ENCODE results near the gene UBR2.

DNA sequence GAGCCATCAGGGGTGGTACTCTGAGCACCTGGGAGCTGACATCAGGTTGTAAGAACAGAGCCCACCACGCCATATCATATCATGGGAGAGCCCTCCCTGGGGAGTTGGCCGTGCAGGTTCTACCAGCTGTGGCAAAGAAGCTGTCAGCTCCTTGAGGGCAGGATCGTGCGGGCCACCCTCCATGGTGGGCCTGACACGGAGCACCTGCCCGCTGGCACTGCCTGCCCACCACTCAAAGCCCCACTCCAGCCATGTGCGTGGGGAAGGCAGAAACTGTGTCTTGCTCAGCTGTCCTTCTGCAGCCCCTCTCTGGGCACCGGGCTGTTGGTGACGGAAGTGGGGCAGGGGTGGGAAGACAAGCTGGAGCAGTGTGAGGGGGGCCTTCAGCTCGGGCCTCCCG lies 144.3 kb downstream of the UBR2 start:
- TF ChIP-seq, protein P1, sequence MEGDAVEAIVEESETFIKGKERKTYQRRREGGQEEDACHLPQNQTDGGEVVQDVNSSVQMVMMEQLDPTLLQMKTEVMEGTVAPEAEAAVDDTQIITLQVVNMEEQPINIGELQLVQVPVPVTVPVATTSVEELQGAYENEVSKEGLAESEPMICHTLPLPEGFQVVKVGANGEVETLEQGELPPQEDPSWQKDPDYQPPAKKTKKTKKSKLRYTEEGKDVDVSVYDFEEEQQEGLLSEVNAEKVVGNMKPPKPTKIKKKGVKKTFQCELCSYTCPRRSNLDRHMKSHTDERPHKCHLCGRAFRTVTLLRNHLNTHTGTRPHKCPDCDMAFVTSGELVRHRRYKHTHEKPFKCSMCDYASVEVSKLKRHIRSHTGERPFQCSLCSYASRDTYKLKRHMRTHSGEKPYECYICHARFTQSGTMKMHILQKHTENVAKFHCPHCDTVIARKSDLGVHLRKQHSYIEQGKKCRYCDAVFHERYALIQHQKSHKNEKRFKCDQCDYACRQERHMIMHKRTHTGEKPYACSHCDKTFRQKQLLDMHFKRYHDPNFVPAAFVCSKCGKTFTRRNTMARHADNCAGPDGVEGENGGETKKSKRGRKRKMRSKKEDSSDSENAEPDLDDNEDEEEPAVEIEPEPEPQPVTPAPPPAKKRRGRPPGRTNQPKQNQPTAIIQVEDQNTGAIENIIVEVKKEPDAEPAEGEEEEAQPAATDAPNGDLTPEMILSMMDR (IDR thresholded peaks at IDR 0.05 in 2 of 3, conservative IDR thresholded peaks at IDR 0.05 in 1 of 3; ENCODE audit: insufficient read depth in 2 of 3, low read depth in 1 of 3, low read length in 3 of 3), result no peak
- TF ChIP-seq NEUROD1 (IDR thresholded peaks at IDR 0.05; ENCODE audit: borderline replicate concordance, low read depth, low read length, partially characterized antibody) (no peak), RAD21 (CRISPR knock-in tag; conservative IDR thresholded peaks at IDR 0.05 in 1 of 2, IDR thresholded peaks at IDR 0.05 in 1 of 2) (no peak), POLR2AphosphoS5 (IDR thresholded peaks at IDR 0.05; ENCODE audit: control insufficient read depth, insufficient read depth, low read depth, low read length) (no peak), ZNF146 (CRISPR knock-in tag; IDR thresholded peaks at IDR 0.05; ENCODE audit: unreplicated experiment) (no peak), POLR2A (conservative IDR thresholded peaks at IDR 0.05) (no peak), ZBTB49 (CRISPR knock-in tag; IDR thresholded peaks at IDR 0.05; ENCODE audit: borderline replicate concordance) (no peak), SMARCE1 (IDR thresholded peaks at IDR 0.05) (no peak), ZNF24 (IDR thresholded peaks at IDR 0.05) (no peak), TAF1 (IDR thresholded peaks at IDR 0.05; ENCODE audit: control insufficient read depth, extremely low read depth, insufficient read depth, low read length, severe bottlenecking) (no peak), MYC (IDR thresholded peaks at IDR 0.05; ENCODE audit: low read depth, low read length) (no peak), MYC (CRISPR knock-in tag; IDR thresholded peaks at IDR 0.05; ENCODE audit: borderline replicate concordance, low read depth) (no peak), CREB1 (IDR thresholded peaks at IDR 0.05) (no peak), CREB1 (CRISPR knock-in tag; IDR thresholded peaks at IDR 0.05) (no peak), MEIS2 (IDR thresholded peaks at IDR 0.05; ENCODE audit: partially characterized antibody) (no peak)
- TF ChIP-seq, protein P2, sequence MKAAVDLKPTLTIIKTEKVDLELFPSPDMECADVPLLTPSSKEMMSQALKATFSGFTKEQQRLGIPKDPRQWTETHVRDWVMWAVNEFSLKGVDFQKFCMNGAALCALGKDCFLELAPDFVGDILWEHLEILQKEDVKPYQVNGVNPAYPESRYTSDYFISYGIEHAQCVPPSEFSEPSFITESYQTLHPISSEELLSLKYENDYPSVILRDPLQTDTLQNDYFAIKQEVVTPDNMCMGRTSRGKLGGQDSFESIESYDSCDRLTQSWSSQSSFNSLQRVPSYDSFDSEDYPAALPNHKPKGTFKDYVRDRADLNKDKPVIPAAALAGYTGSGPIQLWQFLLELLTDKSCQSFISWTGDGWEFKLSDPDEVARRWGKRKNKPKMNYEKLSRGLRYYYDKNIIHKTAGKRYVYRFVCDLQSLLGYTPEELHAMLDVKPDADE (conservative IDR thresholded peaks at IDR 0.05; ENCODE audit: control insufficient read depth, low read depth, low read length), result no peak
